22Rv1 (cell line): ENCODE data around the gene DFFB.

Experiments used
- CTCF ChIP-seq: fragments of 450-650 bp; IDR thresholded peaks from 2 replicates; pipeline ENCODE4 v1.5.1; 2017; ENCODE audit warnings: mild to moderate bottlenecking
- ZFX ChIP-seq: fragments of 450-650 bp; IDR thresholded peaks from 2 replicates; pipeline ENCODE4 v1.6.1; 2017; ENCODE audit warnings: antibody characterized with exemption, borderline replicate concordance

- no peak for TF ChIP-seq CTCF
- no peak for TF ChIP-seq ZFX
Observed at GRCh38 chr1:3816331-3817137, 40.7 kb upstream of the DFFB start.
